DOHH2 (cell line): ENCODE data around the gene MID2.

ENCODE experiments used
- H3F3A ChIP-seq: fragments of 200-600 bp; sonication (generic), shearing (Covaris generic); 2 replicates; pipeline ENCODE4 v1.6.0; 2016; ENCODE audit warnings: antibody characterized with exemption, mild to moderate bottlenecking; ENCODE audit not compliant: control insufficient read depth, insufficient read depth
- H3K27ac ChIP-seq: fragments of 200-600 bp; sonication (generic); 2 replicates; pipeline ENCODE4 v1.5.1; 2014; ENCODE audit warnings: low read depth, mild to moderate bottlenecking, low read length, moderate library complexity
- H3K27me3 ChIP-seq: fragments of 200-600 bp; sonication (generic); 2 replicates; pipeline ENCODE4 v1.6.1; 2014; ENCODE audit warnings: mild to moderate bottlenecking, low read length, mixed read lengths; ENCODE audit not compliant: control insufficient read depth
- H3K36me3 ChIP-seq: fragments of 200-600 bp; sonication (generic); 2 replicates; pipeline ENCODE4 v1.6.1; 2014; ENCODE audit warnings: mild to moderate bottlenecking, low read length, moderate library complexity, mixed read lengths; ENCODE audit not compliant: control insufficient read depth
- H3K4me1 ChIP-seq: fragments of 200-600 bp; sonication (generic); 2 replicates; pipeline ENCODE4 v1.6.1; 2014; ENCODE audit warnings: mild to moderate bottlenecking, low read length, mixed read lengths; ENCODE audit not compliant: control insufficient read depth
- H3K4me2 ChIP-seq: fragments of 200-600 bp; sonication (generic); 2 replicates; pipeline ENCODE4 v1.6.0; 2014; ENCODE audit warnings: mild to moderate bottlenecking, low read length, moderate library complexity
- H3K4me3 ChIP-seq: fragments of 200-600 bp; sonication (generic); 2 replicates; pipeline ENCODE4 v1.5.1; 2014; ENCODE audit warnings: mild to moderate bottlenecking, low read length, mixed read lengths
- H3K79me2 ChIP-seq: fragments of 200-600 bp; sonication (generic); 2 replicates; pipeline ENCODE4 v1.6.1; 2014; ENCODE audit warnings: mild to moderate bottlenecking, low read length, mixed read lengths; ENCODE audit not compliant: control insufficient read depth
- H3K9me2 ChIP-seq: fragments of 200-600 bp; sonication (generic); replicated peaks from 2 replicates; pipeline ENCODE4 v1.6.1; 2014; ENCODE audit warnings: mild to moderate bottlenecking, low read length, mixed read lengths; ENCODE audit not compliant: control insufficient read depth
- H3K9me3 ChIP-seq: fragments of 200-600 bp; sonication (generic); 2 replicates; pipeline ENCODE4 v1.6.1; 2014; ENCODE audit warnings: antibody characterized with exemption, low read length, mixed read lengths; ENCODE audit not compliant: control insufficient read depth, insufficient read depth
- H4K20me1 ChIP-seq: fragments of 200-600 bp; sonication (generic); 2 replicates; pipeline ENCODE4 v1.6.0; 2014; ENCODE audit warnings: low read depth, mild to moderate bottlenecking, antibody characterized with exemption, low read length, moderate library complexity; ENCODE audit not compliant: control insufficient read depth, insufficient read depth
- EZH2phosphoT487 ChIP-seq: fragments of 200-600 bp; sonication (generic); IDR thresholded peaks from 2 replicates; pipeline ENCODE4 v1.6.1; 2017; ENCODE audit warnings: borderline replicate concordance, mild to moderate bottlenecking, antibody characterized with exemption, low read length, moderate library complexity, mixed read lengths
- TF ChIP-seq, protein P1 (sequence below): fragments of 200-600 bp; sonication (generic); IDR thresholded peaks from one replicate; pipeline ENCODE4 v1.5.1; 2014; ENCODE audit warnings: antibody characterized with exemption, mild to moderate bottlenecking, low read depth, low read length; ENCODE audit not compliant: poor library complexity, severe bottlenecking

The MID2 gene

DNA sequence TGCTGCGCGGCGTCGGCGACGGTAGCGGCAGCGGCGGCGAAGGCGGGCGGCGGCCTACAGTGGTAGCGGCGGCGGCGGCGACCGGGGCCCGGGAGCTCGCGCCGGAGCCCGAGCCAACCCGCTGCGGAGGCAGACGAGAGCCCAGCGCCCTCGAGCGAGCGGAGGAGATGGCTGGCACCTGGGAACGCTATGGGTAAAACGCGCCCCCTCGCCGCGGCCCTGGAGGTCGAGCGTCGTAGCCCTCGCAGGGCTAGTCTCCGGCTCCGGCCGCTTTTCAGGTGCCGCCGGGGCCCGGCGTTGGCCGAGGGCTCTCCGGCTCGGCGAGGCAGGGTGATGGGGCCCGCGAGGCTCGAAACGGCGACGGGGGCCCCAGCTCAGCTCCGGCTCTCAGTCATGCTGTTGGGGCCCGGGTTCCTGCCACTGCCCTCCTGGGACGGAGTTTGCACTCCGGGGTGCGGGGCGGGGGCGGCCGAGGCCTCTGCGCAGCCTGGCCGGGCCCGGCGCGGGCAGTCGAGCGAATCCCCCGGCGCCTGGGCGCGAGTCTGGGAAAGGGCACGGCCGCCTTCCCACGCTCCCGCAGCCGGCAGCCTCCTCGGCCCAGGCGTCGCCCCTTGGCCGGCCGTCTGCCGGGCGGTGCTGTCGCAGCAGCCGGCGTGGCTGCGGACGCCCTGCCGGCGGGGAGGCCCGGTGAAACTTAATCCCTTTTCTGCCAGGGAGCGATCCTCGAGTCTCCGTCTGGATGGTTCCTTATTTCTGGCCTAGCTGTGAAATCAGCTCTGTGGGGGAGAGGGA is 768 bp downstream of the MID2 start:
- H3K4me1 ChIP-seq = no peaks in the 10 kb centered on the region
- H3K36me3 ChIP-seq = no peaks in the 10 kb centered on the region
- H4K20me1 ChIP-seq = no peaks in the 10 kb centered on the region
- peak overlapping the region; percentile 21; the same call in 1 of the 2 replicates for H3K4me2 ChIP-seq
- H3K79me2 ChIP-seq = no peaks in the 10 kb centered on the region
- no peaks in the 10 kb centered on the region for H3K9me3 ChIP-seq
- no peaks in the 10 kb centered on the region for H3K9me2 ChIP-seq
- H3K27me3 ChIP-seq = peaks cover 22% of the 10 kb centered on the region
- no peak overlapping the region for H3K27ac ChIP-seq
- no peak overlapping the region for H3K4me3 ChIP-seq
- no peaks in the 10 kb centered on the region for H3F3A ChIP-seq
- TF ChIP-seq, protein P1, sequence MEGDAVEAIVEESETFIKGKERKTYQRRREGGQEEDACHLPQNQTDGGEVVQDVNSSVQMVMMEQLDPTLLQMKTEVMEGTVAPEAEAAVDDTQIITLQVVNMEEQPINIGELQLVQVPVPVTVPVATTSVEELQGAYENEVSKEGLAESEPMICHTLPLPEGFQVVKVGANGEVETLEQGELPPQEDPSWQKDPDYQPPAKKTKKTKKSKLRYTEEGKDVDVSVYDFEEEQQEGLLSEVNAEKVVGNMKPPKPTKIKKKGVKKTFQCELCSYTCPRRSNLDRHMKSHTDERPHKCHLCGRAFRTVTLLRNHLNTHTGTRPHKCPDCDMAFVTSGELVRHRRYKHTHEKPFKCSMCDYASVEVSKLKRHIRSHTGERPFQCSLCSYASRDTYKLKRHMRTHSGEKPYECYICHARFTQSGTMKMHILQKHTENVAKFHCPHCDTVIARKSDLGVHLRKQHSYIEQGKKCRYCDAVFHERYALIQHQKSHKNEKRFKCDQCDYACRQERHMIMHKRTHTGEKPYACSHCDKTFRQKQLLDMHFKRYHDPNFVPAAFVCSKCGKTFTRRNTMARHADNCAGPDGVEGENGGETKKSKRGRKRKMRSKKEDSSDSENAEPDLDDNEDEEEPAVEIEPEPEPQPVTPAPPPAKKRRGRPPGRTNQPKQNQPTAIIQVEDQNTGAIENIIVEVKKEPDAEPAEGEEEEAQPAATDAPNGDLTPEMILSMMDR = no peak
- TF ChIP-seq EZH2phosphoT487 = no peak; the same call in 1 of the 2 replicates

DNA sequence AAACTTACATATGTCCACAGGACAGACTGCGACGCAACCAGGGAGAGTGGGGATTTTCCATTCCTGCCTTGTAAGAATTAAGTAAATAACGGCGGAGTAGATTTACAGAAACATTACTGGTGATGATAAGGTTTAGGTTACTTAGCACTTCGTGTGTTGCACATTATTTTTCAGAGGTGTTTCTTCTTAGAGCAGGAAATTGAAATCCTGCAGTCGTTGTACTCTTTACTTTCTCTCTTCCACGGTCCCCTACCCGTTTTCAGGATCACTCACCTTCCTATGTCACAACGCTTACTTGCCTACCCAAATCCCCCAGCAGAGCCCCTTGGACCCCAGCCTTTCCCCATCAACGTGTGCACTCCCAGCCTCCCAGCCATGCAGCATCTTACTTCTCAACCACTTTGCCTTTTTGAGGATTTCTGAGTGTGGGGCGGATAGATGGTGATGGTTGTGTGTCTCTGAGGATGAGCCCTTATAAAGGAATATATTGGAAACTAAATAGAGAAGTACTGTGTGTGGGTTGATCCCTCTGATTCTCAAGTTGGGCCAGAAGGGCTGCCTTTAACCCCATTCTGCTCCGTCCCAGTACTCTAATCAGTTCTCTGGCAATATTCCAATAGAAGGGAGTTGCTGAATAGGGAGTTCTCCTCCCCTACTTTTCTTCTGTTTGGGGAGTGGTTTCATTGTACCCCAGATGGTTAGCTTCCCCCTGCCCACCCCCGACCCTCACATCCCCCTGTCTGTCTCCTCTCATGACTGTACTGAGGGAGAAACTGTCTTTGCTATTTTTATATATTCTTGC is 1.6 kb downstream of the MID2 start:
- H4K20me1 ChIP-seq = no peaks in the 10 kb centered on the region
- no peak overlapping the region for H3K4me2 ChIP-seq
- no peak overlapping the region for H3K4me3 ChIP-seq
- H3K36me3 ChIP-seq = no peaks in the 10 kb centered on the region
- no peaks in the 10 kb centered on the region for H3K79me2 ChIP-seq
- peaks cover 22% of the 10 kb centered on the region for H3K27me3 ChIP-seq
- H3K9me3 ChIP-seq = no peaks in the 10 kb centered on the region
- TF ChIP-seq, protein P1 = no peak
- TF ChIP-seq EZH2phosphoT487 = no peak
- H3K27ac ChIP-seq = no peak overlapping the region
- no peaks in the 10 kb centered on the region for H3F3A ChIP-seq
- H3K4me1 ChIP-seq = no peaks in the 10 kb centered on the region
- H3K9me2 ChIP-seq = no peaks in the 10 kb centered on the region

DNA sequence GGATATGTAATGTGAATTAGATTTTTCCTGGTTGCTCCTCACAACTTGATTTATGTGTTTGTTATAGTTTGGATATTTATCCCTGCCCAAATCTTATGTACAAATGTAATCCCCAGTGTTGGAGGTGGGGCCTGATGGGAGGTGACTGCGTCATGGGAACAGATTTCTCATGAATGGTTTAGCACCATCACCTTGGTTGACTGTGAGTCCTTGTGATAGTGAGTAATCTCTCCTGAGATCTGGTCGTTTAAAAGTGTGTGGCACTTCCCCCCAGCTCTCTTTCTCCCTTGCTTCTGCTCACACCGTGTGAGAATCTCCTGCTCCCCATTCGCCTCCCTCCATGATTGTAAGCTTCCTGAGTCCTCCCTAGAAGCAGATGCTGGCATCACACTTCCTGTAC is 2.2 kb downstream of the MID2 start:
- no peak for TF ChIP-seq EZH2phosphoT487
- TF ChIP-seq, protein P1 = no peak
- no peaks in the 10 kb centered on the region for H3K9me2 ChIP-seq
- H3K27me3 ChIP-seq = peaks cover 22% of the 10 kb centered on the region
- no peak overlapping the region for H3K27ac ChIP-seq
- H3K36me3 ChIP-seq = no peaks in the 10 kb centered on the region
- no peak overlapping the region for H3K4me3 ChIP-seq
- no peaks in the 10 kb centered on the region for H3K9me3 ChIP-seq
- H3K4me1 ChIP-seq = no peaks in the 10 kb centered on the region
- H3F3A ChIP-seq = no peaks in the 10 kb centered on the region
- no peaks in the 10 kb centered on the region for H4K20me1 ChIP-seq
- no peaks in the 10 kb centered on the region for H3K79me2 ChIP-seq
- H3K4me2 ChIP-seq = no peak overlapping the region
